OCI-LY1 (cell line): Measurements from ENCODE around the gene GRIA4.

Source experiments
- EZH2 ChIP-seq: fragments of 200-600 bp; sonication (generic), shearing (Covaris generic); IDR thresholded peaks from 2 replicates; pipeline ENCODE4 v1.8.0; 2017; ENCODE audit warnings: borderline replicate concordance, mixed run types, mild to moderate bottlenecking, antibody characterized with exemption, low read length, moderate library complexity, mixed read lengths
- TF ChIP-seq, protein P1 (sequence below): fragments of 200-600 bp; sonication (generic), shearing (Covaris generic); IDR thresholded peaks from 2 replicates; pipeline ENCODE4 v1.5.1; 2017; ENCODE audit warnings: mild to moderate bottlenecking, antibody characterized with exemption, low read length, moderate library complexity, mixed read lengths

DNA sequence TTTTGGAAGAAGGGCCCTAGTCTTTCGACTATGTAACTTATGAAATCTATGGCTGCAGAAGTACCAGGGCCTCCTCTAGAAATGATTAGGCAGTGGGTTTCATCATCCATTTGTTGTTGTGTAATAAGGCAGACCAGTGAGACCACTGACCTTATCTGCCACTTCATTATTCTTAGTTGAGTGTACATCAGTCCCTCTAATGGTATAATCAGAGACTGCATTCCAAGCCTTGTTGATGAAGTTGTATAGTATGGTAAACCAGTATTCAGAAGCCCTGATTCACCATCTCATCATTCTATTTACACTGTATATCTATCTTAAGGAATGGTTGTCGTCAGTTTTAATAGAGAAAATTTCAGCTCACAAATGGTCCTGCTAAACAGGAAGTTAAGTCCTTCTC, 32.2 kb upstream of the GRIA4 start:
- TF ChIP-seq, protein P1, sequence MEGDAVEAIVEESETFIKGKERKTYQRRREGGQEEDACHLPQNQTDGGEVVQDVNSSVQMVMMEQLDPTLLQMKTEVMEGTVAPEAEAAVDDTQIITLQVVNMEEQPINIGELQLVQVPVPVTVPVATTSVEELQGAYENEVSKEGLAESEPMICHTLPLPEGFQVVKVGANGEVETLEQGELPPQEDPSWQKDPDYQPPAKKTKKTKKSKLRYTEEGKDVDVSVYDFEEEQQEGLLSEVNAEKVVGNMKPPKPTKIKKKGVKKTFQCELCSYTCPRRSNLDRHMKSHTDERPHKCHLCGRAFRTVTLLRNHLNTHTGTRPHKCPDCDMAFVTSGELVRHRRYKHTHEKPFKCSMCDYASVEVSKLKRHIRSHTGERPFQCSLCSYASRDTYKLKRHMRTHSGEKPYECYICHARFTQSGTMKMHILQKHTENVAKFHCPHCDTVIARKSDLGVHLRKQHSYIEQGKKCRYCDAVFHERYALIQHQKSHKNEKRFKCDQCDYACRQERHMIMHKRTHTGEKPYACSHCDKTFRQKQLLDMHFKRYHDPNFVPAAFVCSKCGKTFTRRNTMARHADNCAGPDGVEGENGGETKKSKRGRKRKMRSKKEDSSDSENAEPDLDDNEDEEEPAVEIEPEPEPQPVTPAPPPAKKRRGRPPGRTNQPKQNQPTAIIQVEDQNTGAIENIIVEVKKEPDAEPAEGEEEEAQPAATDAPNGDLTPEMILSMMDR: no peak
- no peak for TF ChIP-seq EZH2
